A673 (cell line): ENCODE results near the gene MLF1. TPM values are rescaled to one million over a fixed set of nuclear protein-coding genes. Genes with fewer than 3 reads are reported as not detected.

ENCODE experiments used
- BruUV-seq: library from RNA; stranded (reverse); fragments of 400-500 nt; replicated peaks from 2 replicates; lab custom pipeline; 2021; lab: Mats Ljungman, UMichigan
- CTCF ChIA-PET: fragments of 300-600 bp; sonication (Branson Sonifier 250); formaldehyde crosslinking; loops from one replicate; lab custom pipeline; 2022; ENCODE audit warnings: antibody characterized with exemption; lab: Charles Lee
- POLR2A ChIA-PET: fragments of 300-600 bp; sonication (Branson Sonifier 250); formaldehyde crosslinking; loops from one replicate; lab custom pipeline; 2022; ENCODE audit warnings: antibody characterized with exemption; ENCODE audit not compliant: low non-redundant PET; lab: Charles Lee
- DNase-seq: peaks from one replicate; pipeline ENCODE4 v3.0.0-alpha.2; 2015; ENCODE audit warnings: low spot score
- H3K27ac ChIP-seq: fragments of 200-600 bp; sonication (generic); 2 replicates; pipeline ENCODE4 v1.5.1; 2016; ENCODE audit warnings: mixed run types, low read depth, mild to moderate bottlenecking, mixed read lengths, antibody characterized with exemption, low read length; ENCODE audit not compliant: poor library complexity, severe bottlenecking
- H3K27me3 ChIP-seq: fragments of 200-600 bp; sonication (generic); replicated peaks from 2 replicates; pipeline ENCODE4 v1.6.1; 2017; ENCODE audit warnings: mixed run types, low read depth, mild to moderate bottlenecking, mixed read lengths, antibody characterized with exemption, low read length; ENCODE audit not compliant: insufficient read depth, poor library complexity
- H3K36me3 ChIP-seq: fragments of 200-600 bp; sonication (generic); 2 replicates; pipeline ENCODE4 v1.6.1; 2016; ENCODE audit warnings: mixed run types, mild to moderate bottlenecking, mixed read lengths, antibody characterized with exemption, low read length; ENCODE audit not compliant: insufficient read depth, poor library complexity, severe bottlenecking
- H3K4me1 ChIP-seq: fragments of 200-600 bp; sonication (generic); 2 replicates; pipeline ENCODE4 v1.6.1; 2017; ENCODE audit warnings: mixed run types, mild to moderate bottlenecking, mixed read lengths, antibody characterized with exemption, low read length; ENCODE audit not compliant: insufficient read depth, poor library complexity, severe bottlenecking
- H3K4me3 ChIP-seq: fragments of 200-600 bp; sonication (generic); 2 replicates; pipeline ENCODE4 v1.5.1; 2016; ENCODE audit warnings: low read depth, mixed run types, mild to moderate bottlenecking, mixed read lengths, low read length; ENCODE audit not compliant: poor library complexity, severe bottlenecking
- H3K9me3 ChIP-seq: fragments of 200-600 bp; sonication (generic); 2 replicates; pipeline ENCODE4 v1.6.1; 2016; ENCODE audit warnings: mixed run types, low read depth, mild to moderate bottlenecking, mixed read lengths, antibody characterized with exemption, low read length; ENCODE audit not compliant: poor library complexity, severe bottlenecking
- CTCF ChIP-seq: fragments of 300-800, 200-600 bp; sonication (generic); conservative IDR thresholded peaks from 2 replicates; pipeline ENCODE4 v1.5.1; 2017; ENCODE audit warnings: low read depth, mild to moderate bottlenecking, antibody characterized with exemption, low read length, moderate library complexity, mixed read lengths
- EZH2 ChIP-seq: fragments of 200-600 bp; sonication (generic); IDR thresholded peaks from 2 replicates; pipeline ENCODE4 v1.6.1; 2017; ENCODE audit warnings: borderline replicate concordance, low read depth, mild to moderate bottlenecking, mixed read lengths, antibody characterized with exemption, low read length; ENCODE audit not compliant: poor library complexity, severe bottlenecking
- intact Hi-C: fragments of 100-400 bp; cut with micrococcal nuclease; formaldehyde crosslinking; loops from one replicate; pipeline ENCODE4 v1.10.0; 2022; ENCODE audit not compliant: unreplicated experiment
- total RNA-seq: library from RNA; stranded (reverse); gene quantifications from 2 replicates; pipeline ENCODE4 v1.2.3, GENCODE V29; 2021

The MLF1 gene
- total RNA-seq, 1 experiment from 2014 or later: 5.0 TPM

DNA sequence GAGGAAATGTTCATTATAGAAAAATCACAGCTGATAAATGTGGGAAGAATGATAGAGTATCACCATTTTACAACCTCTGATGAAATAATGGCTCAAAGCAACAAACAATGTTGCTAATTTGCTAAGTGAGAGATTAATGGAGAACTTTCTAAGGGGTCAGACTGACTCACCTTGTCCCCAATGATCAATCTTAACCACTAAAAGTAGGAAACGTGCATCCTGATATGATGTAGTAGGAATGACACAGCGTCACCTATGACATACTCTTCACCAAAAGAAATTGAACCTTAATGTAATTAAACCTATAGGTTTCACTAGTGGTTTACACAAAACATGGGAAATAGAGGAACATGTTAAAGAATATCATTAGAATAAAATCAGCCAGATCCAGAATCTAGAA, 35.1 kb upstream of the MLF1 start:
- no peak overlapping the region for H3K27ac ChIP-seq
- DNase-seq: no peak
- POLR2A ChIA-PET: no interaction called here
- no peaks in the 10 kb centered on the region for H3K36me3 ChIP-seq
- no peaks in the 10 kb centered on the region for H3K4me1 ChIP-seq
- H3K9me3 ChIP-seq: no peaks in the 10 kb centered on the region
- intact Hi-C loops: loop anchor here (10.0 kb wide), 1 partner anchor 441 kb away; no protein-coding TSS in a partner anchor
- H3K27me3 ChIP-seq: no peaks in the 10 kb centered on the region
- no peak overlapping the region for H3K4me3 ChIP-seq
- no TSS peak for BruUV-seq
- TF ChIP-seq CTCF (no peak), EZH2 (no peak)
- CTCF ChIA-PET: no interaction called here

GRCh38 chr3:158539414-158540014, 31.5 kb upstream of the MLF1 start:
- H3K27me3 ChIP-seq: no peaks in the 10 kb centered on the region
- TF ChIP-seq CTCF (peak; percentile 68), EZH2 (no peak)
- no peak overlapping the region for H3K27ac ChIP-seq
- H3K4me3 ChIP-seq: no peak overlapping the region
- ChIA-PET POLR2A (no interaction called here), CTCF (no interaction called here)
- intact Hi-C loops: loop anchor here (1.0 to 10.0 kb wide), 2 partner anchors 252 to 445 kb away; no protein-coding TSS in a partner anchor
- H3K9me3 ChIP-seq: no peaks in the 10 kb centered on the region
- no peaks in the 10 kb centered on the region for H3K4me1 ChIP-seq
- DNase-seq: peak; percentile 59
- no peaks in the 10 kb centered on the region for H3K36me3 ChIP-seq
- BruUV-seq: no TSS peak

DNA sequence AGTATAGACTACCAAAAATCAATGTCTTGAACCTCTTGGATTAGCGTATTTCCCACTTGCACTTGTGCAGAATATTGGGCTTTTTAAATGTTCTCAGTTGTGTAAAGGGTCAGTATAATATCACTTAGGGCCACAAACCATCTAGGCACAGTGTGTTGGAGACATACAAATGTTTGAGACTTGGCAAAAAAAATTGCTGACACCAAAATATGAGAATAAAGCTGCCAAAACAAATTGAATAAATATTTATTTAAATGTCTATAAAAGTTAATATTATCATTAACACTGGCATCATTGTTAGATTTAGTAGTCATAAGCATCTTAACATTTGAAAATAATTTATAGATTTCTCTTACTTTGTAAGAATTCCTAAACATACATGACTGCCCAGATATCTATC, 30.9 kb upstream of the MLF1 start:
- ChIA-PET POLR2A (no interaction called here), CTCF (interaction anchor here (1.0 kb wide), 1 partner anchor 251 kb away, joined by 3 read pairs; no protein-coding TSS in a partner anchor)
- TF ChIP-seq EZH2 (no peak), CTCF (no peak)
- Histone ChIP-seq H3K4me1 (no peaks in the 10 kb centered on the region), H3K36me3 (no peaks in the 10 kb centered on the region), H3K9me3 (no peaks in the 10 kb centered on the region), H3K4me3 (no peak overlapping the region), H3K27ac (no peak overlapping the region), H3K27me3 (no peaks in the 10 kb centered on the region)
- DNase-seq: no peak
- intact Hi-C loops: no loop called here
- BruUV-seq: no TSS peak
